Cardiac septum (tissue), 1 donor: Measurements from ENCODE around the gene WNT6. TPM values are rescaled to one million over a fixed set of nuclear protein-coding genes. Genes with fewer than 3 reads are reported as not detected.

ENCODE experiments used
- DNase-seq: peaks from one replicate; pipeline ENCODE4 v3.0.0-alpha.2; 2020; ENCODE audit warnings: low spot score
- intact Hi-C: fragments of 100-400 bp; cut with DNase I; formaldehyde crosslinking; loops from one replicate; pipeline ENCODE4 v1.14.0; 2022
- total RNA-seq: library from RNA; stranded (reverse); fragmentation: NEBNext Ultra II Directional; extraction: Animal tissue kit (Norgen Biotek cat#: 25700); gene quantifications from one replicate; pipeline ENCODE4 v1.2.1, GENCODE V29; 2021
- donor health status: DM: no; HTN: no; CAD: no.

Gene WNT6
- total RNA-seq, 1 donor from 2014 or later: 0.46 TPM

DNA sequence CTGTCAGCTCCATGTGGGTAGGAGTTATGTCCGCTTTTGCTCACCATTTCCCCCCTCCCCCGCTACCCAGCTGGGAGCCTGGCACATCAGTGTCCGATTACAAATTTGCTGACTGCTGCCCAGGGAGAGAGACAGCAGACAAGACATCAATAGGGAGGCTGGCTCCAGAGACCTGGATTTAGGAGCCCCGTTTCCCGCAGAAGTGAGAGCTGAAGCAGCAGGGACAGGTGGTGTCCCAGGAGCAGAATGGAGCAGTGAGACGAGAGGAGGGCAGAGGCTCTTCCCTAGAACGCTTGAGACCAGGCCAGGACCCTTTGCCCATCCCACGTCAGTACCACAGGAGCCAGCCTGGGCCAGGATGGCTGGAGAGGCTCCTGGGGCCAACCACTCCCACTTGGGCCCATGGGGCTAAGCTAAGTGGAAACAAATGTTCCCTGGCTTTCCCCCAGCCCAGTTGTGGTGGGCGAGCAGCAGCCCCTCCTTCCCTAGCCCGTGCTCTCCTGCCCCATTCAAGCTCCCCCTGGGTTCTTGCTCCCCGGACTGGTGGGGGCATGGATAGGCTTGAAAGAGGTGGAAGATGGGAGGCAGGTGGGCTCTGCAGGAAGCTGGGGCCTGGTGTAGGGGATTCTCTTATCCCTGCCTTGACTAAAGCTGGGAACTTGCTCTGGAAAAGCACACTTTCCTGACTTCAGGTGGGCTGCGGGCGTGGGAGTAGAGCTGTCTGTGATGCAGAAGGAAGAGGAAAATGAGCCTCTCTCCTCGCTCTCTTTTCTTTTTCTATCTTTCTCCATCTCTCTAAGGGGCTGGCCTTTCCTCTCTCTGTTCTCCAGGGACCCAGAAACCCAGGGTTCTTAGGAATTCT, 4.1 kb upstream of the WNT6 start:
- peak; percentile 17 for DNase-seq
- intact Hi-C loops: no loop called here

DNA sequence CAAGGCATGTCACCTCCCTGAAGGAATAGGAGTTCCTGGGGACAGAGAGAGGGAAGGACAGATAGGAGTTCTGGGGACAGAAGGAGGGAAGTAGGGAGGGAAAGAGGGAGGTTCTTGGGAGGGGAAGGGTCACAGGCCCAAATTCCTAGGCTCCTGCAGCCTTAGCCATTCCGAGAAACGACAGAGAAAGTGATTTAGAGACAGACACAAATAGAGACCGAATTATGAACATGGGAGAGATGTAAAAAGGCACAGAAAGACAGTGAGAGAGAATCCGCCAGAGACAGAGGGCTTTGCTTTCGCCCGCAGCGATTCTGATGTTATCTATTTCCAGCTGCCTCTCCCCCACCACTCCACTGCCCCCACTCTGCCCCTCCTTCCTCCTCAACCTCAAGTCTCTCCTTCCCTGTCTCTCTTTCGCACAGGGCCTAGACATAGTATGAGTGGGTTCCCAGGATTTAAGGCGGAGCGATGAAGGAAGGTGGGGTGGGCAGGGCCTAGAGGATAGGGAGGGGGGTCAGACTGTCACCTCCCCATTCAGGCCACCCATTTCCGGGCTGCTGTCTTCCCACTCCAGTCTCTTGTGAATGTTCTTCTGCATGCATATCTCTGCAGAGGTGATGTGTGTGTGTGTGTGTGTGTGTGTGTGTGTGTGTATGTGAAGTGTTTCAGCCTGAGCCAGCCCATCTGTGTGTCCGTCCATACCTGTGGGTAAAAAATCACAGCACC, 3.3 kb upstream of the WNT6 start:
- intact Hi-C loops: no loop called here
- peak; percentile 15 for DNase-seq

DNA sequence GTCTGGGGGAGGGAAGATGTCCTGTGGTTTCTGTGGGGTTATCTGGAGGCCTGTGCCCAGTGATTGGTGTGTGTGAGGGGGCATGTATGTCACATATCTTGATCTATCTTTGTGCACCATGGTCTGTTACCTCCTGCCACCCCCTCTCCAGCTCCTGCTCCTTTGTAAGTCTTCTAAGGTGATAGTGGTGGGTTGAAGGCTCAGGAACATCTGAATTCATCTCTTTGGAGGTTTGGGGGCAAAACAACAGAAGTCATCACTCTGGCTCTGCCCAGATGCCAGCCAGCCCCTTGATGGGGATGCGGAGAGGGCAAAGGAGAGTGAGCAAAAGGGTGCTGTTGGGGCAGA, 2.7 kb upstream of the WNT6 start:
- intact Hi-C loops: no loop called here

DNA sequence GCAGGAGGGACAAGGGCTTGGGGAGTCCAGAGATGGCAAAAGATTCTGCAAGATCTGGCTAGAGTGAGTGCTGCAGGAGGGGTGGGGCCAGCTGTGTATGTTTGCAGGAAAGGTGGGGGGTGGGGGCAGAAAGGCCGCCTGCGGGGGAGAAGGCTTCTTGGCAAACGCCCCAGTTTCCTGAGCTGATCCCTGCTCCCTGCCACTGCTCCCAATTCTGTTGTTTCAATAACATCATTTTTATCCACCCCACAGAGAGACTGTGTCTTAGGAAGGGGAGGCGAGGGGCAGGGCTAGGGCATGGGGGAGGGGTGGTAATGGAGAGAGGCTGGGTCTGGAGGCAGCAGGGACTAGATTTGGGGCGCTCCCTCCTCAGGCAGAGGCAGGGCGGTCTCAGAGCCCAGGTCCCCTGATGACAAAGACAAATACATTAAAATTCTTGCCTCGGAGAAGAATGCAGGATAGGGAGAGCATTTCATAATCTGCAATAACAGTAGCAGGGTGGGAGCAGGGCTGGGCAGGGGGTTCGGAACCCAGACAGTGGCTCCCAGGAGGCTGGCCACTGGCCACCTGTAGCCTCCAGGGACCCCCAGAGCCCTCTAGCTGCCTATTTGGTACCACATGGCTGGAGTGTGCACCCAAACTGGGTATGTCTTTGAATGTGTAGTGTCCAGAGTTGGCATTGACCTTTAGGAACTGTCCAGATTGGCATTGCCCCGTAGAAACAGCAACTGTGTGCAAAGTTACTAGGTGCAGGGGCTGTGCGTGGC, 2.1 kb upstream of the WNT6 start:
- intact Hi-C loops: no loop called here
- peak; percentile 22 for DNase-seq

More for the DNA sequence above, 2.7 kb upstream of the WNT6 start:
- peak; percentile 46 for DNase-seq

DNA sequence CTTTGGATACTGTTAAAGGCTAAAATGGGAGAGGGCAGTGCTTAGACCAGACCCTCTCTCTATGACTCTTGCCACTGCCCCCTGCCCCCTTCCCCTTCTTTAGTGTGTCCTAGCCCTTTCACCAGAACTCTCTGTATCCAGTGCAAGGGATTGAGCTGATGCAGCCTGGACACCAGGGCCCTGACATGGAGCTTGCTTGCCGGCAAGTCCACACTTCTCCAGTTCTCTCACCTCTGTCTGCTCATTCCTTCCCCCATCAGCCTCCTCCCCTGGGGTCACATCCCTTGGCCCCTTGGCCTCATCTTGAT, 1.5 kb upstream of the WNT6 start:
- intact Hi-C loops: no loop called here
- peak; percentile 49 for DNase-seq

DNA sequence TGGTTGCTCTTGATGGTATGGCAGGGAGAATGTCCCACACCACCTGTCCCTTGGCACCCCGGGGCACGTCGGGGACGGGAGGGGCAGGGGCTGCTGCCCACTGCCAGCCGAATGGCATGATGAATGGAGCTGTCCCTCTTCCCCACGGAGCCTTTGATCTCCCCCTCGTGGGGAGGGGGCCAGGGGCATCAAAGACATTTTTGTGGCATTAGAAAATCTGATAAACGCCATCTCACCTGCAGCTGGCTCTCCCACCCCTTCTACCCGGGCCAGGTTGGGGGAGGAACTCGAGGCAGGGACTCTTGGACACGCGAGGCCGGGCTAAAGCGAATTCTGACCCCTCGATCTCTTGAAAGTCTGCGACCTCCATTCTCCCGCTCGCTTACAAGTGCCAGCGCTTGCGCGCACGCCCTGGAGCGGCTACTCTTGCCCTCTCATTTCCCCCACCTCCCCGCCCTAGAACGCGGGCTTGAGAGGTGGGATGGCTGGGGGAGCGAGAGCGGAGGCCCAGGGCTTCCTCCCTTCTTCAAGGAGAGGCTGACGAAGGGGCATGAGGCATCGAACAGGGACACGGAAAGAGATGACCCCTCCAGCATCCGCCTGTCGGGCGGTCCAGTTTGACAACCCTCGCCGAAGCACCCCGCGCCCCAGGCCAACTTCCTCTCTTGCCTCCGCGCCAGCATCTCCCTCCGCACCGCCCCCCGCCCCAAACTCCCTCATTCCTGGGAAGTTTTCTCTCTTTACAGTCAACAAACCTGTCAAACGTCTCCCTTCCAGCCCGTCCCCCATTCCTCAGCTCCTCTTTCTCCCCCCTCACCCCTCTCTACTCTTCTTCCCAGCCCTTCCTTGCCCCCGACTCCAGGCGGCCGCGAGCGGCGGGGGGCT, 692 bp upstream of the WNT6 start:
- intact Hi-C loops: no loop called here
- DNase-seq: peak; percentile 74

DNA sequence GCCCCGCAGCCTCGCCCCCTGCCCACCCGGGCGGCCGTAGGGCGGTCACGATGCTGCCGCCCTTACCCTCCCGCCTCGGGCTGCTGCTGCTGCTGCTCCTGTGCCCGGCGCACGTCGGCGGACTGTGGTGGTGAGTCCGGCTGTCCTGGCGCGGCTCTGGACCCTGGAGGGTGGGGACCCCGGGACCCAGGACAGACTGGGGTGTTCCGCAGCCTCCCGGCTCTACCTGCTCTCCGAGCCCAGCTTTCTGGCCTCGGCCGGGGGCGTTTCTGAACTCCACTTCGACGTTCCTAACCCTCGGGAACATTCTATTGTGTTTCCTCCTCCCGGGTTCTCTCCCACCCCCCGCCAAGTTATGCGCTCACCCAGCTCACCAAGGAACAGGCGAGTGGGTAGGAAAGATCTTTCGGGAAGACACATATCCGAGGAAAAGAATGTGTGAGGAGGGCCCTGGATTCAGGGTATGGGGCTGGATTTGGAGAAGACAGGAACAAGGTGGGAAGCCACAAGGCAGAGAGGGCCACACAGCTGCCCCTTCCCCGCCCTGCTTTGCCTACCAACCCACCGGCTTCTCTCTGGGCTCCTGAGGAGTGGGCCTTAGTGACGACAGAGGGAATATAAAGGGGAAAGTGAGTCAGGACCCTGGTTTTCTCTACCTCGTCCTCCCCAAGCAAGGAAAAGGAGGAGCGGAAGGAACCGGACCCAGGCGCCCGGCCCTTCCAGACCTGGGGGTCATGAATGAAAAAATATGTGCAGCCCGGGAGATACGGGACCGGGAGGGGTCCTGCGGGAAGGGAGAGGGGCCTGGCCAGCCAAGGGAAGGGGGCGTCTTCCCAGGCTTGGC, 605 bp downstream of the WNT6 start:
- DNase-seq: peak; percentile 72
- intact Hi-C loops: no loop called here

DNA sequence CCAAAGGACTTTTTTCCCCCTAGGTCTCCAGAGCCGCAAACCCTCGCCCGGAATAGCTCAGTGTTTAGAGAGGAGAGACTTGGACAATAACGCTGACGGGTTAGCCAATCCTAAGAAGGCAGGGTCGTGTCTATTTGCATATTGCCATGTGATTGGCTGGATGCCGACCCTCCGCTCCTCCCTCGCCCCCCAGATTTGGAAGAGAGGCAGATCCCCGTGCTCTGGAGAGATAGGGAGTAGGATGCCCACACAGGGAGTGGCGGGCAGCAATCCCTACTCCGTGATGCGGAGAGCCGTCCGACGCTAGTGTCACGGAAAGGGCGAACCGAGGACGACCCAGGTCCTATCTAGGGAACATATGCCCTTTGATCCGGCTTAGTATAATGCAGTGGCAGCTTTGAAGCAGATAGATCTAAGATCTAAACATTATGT, 1.4 kb downstream of the WNT6 start:
- intact Hi-C loops: no loop called here
- DNase-seq: peak; percentile 73

DNA sequence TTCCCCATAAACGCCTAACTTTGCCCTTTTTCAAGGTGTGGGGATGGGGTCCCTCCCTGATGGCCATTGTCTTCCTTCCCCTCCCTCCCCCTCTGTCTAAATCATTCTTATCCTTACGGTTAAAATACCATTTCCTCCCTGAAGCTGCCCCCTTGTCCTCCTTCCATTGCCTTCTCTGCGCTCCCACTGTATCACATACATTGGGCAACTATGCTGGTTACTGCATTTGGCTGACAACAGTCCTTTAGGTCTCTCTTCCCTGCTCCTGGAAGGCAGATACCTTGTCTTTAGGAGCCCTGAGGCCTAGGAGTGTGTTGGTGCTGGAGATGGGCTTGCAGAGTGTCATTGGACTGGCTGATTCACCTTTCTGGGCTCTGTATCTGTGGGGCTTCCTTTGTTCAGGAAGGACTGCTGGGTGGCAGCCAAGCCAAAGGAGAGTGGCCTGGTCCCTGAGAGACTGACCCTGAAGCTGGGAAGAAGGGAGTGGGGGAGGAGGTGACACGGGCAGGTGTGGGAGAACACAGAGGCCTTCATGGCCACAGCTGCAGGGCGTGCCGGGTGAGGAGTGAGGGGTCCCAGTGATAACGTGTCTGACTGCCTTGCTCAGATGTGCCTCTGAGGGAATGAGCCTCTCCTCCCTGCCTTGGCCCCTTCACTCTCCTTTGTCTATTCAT, 2.2 kb downstream of the WNT6 start:
- peak; percentile 19 for DNase-seq
- intact Hi-C loops: no loop called here

DNA sequence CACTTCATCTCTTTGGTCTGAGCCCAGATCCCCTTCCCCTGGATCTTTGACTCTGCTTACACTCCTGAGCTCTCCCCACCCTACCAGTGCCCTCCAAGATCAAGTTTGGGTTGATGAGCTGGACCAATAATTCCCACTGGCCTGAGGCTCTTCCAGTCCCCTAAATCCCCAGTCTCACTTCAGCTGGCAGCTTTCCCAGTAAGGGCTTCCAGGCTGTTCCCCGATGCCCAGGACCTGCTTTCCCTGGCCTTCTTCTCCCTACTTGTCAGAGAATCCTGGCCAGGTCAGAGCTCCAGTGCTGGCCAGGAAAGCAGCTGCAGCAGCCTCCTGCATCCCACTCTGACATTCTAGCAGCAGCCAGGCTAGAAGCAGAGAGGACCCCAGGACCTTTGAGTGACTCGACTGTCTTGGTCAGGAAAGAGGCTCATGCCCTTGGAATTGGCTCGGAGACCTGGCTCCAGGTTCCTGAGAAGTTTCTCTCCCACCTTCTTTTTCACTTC, 3.5 kb downstream of the WNT6 start:
- no peak for DNase-seq
- intact Hi-C loops: no loop called here

DNA sequence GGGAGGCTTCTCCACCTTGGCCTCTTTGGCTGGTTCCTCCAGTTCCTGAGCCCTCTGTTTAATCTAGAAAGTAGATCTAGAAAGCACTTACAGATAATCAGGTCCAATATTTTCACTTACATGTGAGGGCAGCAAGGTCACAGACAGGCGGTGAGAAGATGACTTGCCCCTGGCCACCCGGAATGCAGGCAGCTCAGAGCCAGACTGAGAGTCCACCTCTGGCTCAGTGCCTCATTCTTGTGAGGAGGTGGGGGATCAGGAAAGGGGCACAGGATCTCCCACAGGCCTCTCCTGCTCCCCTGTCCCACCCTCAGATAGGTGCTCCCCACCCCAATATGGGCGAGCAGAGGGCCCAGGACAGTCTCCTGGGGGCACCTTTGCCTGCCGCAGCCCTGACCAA, 5.8 kb downstream of the WNT6 start:
- no peak for DNase-seq
- intact Hi-C loops: no loop called here

DNA sequence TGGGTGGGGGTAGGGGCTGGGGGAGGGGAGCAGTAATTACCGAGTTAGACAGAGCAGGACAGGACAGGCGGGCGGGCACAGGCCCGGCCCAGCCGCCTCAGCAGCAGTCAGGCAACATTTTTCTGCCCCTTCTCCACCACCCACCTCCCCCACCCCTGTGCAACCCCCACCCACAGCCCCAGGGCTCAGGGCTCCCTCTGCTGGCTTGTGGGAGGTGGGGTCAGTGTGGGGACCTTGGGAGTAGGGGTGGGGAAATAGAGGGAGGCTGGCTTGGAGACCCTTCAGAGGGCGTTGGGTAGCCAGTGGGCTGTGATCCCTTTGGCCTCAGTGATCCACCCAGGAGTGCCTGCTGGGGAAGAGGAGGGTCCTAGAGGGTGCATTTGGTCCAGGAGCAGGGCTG, 6.4 kb downstream of the WNT6 start:
- intact Hi-C loops: no loop called here

DNA sequence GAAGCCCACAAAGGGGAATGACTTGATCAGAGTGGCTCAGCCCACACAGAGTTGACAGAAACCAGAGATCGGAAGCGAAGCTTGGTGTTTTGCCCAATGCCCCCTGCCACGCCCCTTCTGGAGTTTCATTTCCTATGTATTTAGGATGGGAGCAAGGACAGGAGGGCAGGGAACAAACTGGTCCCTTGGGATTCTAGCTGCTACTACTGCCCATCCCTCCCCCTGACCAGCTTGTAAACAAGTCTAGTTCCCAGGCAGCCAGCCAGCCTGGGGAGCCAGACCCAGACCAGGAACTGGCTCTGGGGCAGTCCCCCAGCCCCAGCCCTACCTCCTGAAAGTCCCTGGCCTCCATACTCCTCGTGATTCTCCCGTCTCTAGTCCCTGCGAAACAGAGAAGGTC, 8.3 kb downstream of the WNT6 start:
- no peak for DNase-seq
- intact Hi-C loops: no loop called here

More for the DNA sequence above, 6.4 kb downstream of the WNT6 start:
- DNase-seq: no peak

DNA sequence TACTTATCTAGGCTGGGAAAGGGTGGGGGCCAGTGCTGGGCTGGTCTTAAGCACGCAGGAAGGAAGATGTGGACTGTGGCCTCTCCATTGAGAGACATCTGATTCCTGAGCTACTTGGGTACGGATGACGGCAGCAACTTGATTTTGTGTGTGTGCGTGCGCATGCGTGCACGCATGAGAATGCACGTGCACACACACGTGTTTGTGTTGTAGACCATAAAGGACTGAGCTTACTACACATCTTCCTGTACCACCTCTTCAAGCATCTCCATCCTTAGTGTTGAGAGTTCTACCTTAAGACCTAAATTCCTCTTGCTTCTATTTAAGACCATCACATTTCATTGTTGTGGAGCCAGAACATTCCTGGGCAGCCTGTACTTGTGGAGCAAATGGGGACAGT, 9.5 kb downstream of the WNT6 start:
- DNase-seq: no peak
- intact Hi-C loops: no loop called here

DNA sequence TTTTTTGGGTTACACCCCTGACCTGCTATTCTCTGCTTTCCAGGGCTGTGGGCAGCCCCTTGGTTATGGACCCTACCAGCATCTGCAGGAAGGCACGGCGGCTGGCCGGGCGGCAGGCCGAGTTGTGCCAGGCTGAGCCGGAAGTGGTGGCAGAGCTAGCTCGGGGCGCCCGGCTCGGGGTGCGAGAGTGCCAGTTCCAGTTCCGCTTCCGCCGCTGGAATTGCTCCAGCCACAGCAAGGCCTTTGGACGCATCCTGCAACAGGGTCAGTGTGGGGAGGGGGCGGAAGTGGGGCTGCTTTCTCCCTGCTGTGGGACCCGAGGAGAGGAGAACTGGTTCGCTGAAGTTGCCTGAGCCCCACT, 11.4 kb downstream of the WNT6 start:
- DNase-seq: no peak
- intact Hi-C loops: no loop called here

DNA sequence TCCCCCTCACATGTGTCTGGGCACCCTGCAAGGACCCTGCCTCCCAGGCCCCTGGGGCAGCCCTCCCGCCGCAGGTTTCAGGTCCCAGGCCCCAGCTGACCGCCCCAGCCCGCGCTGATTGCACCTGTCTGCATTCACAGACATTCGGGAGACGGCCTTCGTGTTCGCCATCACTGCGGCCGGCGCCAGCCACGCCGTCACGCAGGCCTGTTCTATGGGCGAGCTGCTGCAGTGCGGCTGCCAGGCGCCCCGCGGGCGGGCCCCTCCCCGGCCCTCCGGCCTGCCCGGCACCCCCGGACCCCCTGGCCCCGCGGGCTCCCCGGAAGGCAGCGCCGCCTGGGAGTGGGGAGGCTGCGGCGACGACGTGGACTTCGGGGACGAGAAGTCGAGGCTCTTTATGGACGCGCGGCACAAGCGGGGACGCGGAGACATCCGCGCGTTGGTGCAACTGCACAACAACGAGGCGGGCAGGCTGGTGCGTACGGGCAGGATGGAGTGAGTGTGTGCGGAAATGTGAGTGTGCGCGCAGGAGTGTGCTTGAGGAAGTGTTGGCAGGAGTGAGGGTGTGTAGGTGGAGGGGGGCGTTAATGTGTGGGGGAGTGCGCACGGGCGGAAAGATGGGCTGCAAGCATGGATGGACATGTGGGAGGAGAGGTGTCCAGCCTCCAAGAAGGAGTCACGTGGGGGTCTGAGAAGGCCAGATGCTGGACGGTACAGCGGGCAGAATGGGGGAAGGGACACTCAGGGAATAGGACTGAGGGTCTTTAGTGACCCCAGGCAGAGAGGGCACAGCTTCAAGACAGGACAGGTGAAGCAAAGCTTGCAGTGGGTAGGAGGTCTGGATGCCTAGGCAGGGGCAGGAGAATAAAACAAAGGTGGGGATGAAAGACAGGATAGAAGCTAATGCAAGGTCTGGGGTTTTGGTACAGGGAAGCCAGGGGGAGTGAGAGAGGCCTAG, 12.0 kb downstream of the WNT6 start:
- DNase-seq: no peak
- intact Hi-C loops: no loop called here
